GM12878 (cell line): Measurements from ENCODE around the gene TMEM50B. TPM values are rescaled to one million over a fixed set of nuclear protein-coding genes. Genes with fewer than 3 reads are reported as not detected.

Experiments
- ATAC-seq: fragments of 200-7000 bp; cut with Tn5 transposase; 3 replicates; pipeline ENCODE4 v1.9.1; 2020; ENCODE audit warnings: mild to moderate bottlenecking, moderate library complexity
- BruUV-seq: library from RNA; stranded (reverse); fragments of 400-500 nt; replicated peaks from 2 replicates; lab custom pipeline; 2021; lab: Mats Ljungman, UMichigan
- CTCF ChIA-PET: fragments of 300-600 bp; sonication (Branson Sonifier 250); formaldehyde crosslinking; extraction: SDS; loops from one replicate; lab custom pipeline; 2021; ENCODE audit warnings: inconsistent platforms; lab: Yijun Ruan, JAX
- POLR2A ChIA-PET: fragments of 350-600 bp; formaldehyde crosslinking; extraction: SDS; loops from one replicate; lab custom pipeline; 2021; ENCODE audit warnings: inconsistent platforms; lab: Charles Lee
- RAD21 ChIA-PET: fragments of 300-600 bp; sonication (Branson Sonifier 250); formaldehyde crosslinking; loops from one replicate; lab custom pipeline; 2023; ENCODE audit warnings: antibody characterized with exemption; ENCODE audit not compliant: unreplicated experiment; lab: Charles Lee
- SMC1A ChIA-PET: fragments of 300-600 bp; sonication (Branson Sonifier 250); formaldehyde crosslinking; loops from one replicate; lab custom pipeline; 2023; ENCODE audit not compliant: unreplicated experiment, uncharacterized antibody; lab: Charles Lee
- DNase-seq: peaks from one replicate; pipeline ENCODE4 v3.0.0-alpha.2; 2011; ENCODE audit warnings: low read depth, low spot score
- FAIRE-seq: peaks from 3 replicates; lab custom pipeline; 2011; peaks lifted over from hg19 to GRCh38; lab: Jason Lieb, UNC
- H2AFZ ChIP-seq: 2 replicates; pipeline ENCODE4 v1.6.0; 2011; ENCODE audit warnings: low read depth, low read length, control low read depth; ENCODE audit not compliant: control insufficient read depth
- H3K27ac ChIP-seq: 2 replicates; pipeline ENCODE4 v1.5.1; 2011; ENCODE audit warnings: control low read depth; ENCODE audit not compliant: control insufficient read depth, insufficient read depth
- H3K27me3 ChIP-seq, 2 experiments: replicated peaks in 1 of 2; 2 replicates each; pipeline versions ENCODE4 v1.6.0 to v1.6.1; 2011; ENCODE audit warnings: low read length in 1 of 2; ENCODE audit not compliant: control insufficient read depth in 2 of 2, insufficient read depth in 2 of 2
- H3K36me3 ChIP-seq, 2 experiments: 2 replicates each; pipeline ENCODE4 v1.5.1; 2011; ENCODE audit warnings: low read length in 1 of 2; ENCODE audit not compliant: control insufficient read depth in 2 of 2, insufficient read depth in 2 of 2
- H3K4me1 ChIP-seq: 2 replicates; pipeline ENCODE4 v1.6.1; 2011; ENCODE audit warnings: mild to moderate bottlenecking, low read length, moderate library complexity, mixed read lengths; ENCODE audit not compliant: control insufficient read depth, insufficient read depth
- H3K4me2 ChIP-seq: 2 replicates; pipeline ENCODE4 v1.6.0; 2011; ENCODE audit warnings: control low read depth; ENCODE audit not compliant: control insufficient read depth, insufficient read depth
- H3K4me3 ChIP-seq: fragments of 200-600 bp; sonication (generic); 2 replicates; pipeline ENCODE4 v1.5.1; 2016
- H3K79me2 ChIP-seq: 2 replicates; pipeline ENCODE4 v1.6.0; 2011; ENCODE audit warnings: low read length; ENCODE audit not compliant: control insufficient read depth, insufficient read depth
- H3K9ac ChIP-seq: 2 replicates; pipeline ENCODE4 v1.8.0; 2011; ENCODE audit warnings: low read length, control low read depth, mixed read lengths; ENCODE audit not compliant: control insufficient read depth, insufficient read depth
- H3K9me3 ChIP-seq: replicated peaks from 3 replicates; pipeline ENCODE4 v1.5.1; 2011; ENCODE audit warnings: mild to moderate bottlenecking, low read length; ENCODE audit not compliant: control insufficient read depth, insufficient read depth
- H4K20me1 ChIP-seq: 2 replicates; pipeline ENCODE4 v1.6.0; 2011; ENCODE audit not compliant: control insufficient read depth, insufficient read depth
- CBFB ChIP-seq: IDR thresholded peaks from 2 replicates; pipeline ENCODE4 v1.6.1; 2016; ENCODE audit warnings: antibody characterized with exemption, low read depth
- CHD2 ChIP-seq: IDR thresholded peaks from 2 replicates; pipeline ENCODE4 v1.6.1; 2011; ENCODE audit warnings: low read depth, low read length, improper control_type of control experiment, borderline replicate concordance
- EED ChIP-seq: sonication (generic); IDR thresholded peaks from 2 replicates; pipeline ENCODE4 v1.6.1; 2016; ENCODE audit warnings: antibody characterized with exemption, low read depth
- FOXK2 ChIP-seq: fragments of 450-650 bp; IDR thresholded peaks from 2 replicates; pipeline ENCODE4 v1.6.1; 2017; ENCODE audit warnings: mild to moderate bottlenecking, moderate library complexity
- GABPA ChIP-seq: IDR thresholded peaks from 2 replicates; pipeline ENCODE4 v1.6.1; 2014; ENCODE audit warnings: antibody characterized with exemption, low read depth, mild to moderate bottlenecking, inconsistent platforms
- IKZF1 ChIP-seq: fragments of 450-650 bp; conservative IDR thresholded peaks from 2 replicates; pipeline ENCODE4 v1.6.1; 2017; ENCODE audit warnings: antibody characterized with exemption, mild to moderate bottlenecking
- LARP7 ChIP-seq: fragments of 450-650 bp; IDR thresholded peaks from 2 replicates; pipeline ENCODE4 v1.6.1; 2017; ENCODE audit warnings: mild to moderate bottlenecking
- MEF2A ChIP-seq: IDR thresholded peaks from 2 replicates; pipeline ENCODE4 v1.6.1; 2011; ENCODE audit warnings: low read depth, mild to moderate bottlenecking, low read length, moderate library complexity; ENCODE audit not compliant: insufficient read depth
- NFIC ChIP-seq: IDR thresholded peaks from 2 replicates; pipeline ENCODE4 v1.6.1; 2012; ENCODE audit warnings: low read depth, mild to moderate bottlenecking, inconsistent platforms, low read length, moderate library complexity
- POLR2AphosphoS2 ChIP-seq: IDR thresholded peaks from 2 replicates; pipeline ENCODE4 v1.6.1; 2011; ENCODE audit warnings: low read depth, mild to moderate bottlenecking, low read length, improper control_type of control experiment, moderate library complexity
- RUNX3 ChIP-seq: IDR thresholded peaks from 2 replicates; pipeline ENCODE4 v1.6.1; 2012; ENCODE audit warnings: low read length, inconsistent platforms
- TBL1XR1 ChIP-seq: IDR thresholded peaks from 2 replicates; pipeline ENCODE4 v1.6.1; 2012; ENCODE audit warnings: low read depth, low read length, improper control_type of control experiment
- ZBED1 ChIP-seq: IDR thresholded peaks from 2 replicates; pipeline ENCODE4 v1.6.1; 2016; ENCODE audit warnings: borderline replicate concordance
- WGBS: methylation state at CpG from one replicate; pipeline ENCODE4 v1.1.6; 2016; ENCODE audit warnings: low lambda C conversion rate; ENCODE audit not compliant: insufficient replicate concordance, insufficient coverage; ENCODE audit errors: missing lambda C conversion rate; 5-methylcytosine and 5-hydroxymethylcytosine counted together
- in situ Hi-C: fragments of 300-500 bp; cut with MboI; formaldehyde crosslinking; loops from 9 replicates; pipeline ENCODE4 v1.14.3; 2018; ENCODE audit warnings: mixed read lengths
- intact Hi-C: fragments of 100-400 bp; cut with micrococcal nuclease; formaldehyde crosslinking; loops from one replicate; pipeline ENCODE4 v1.14.2; 2022; ENCODE audit not compliant: unreplicated experiment
- polyA plus RNA-seq, 11 experiments: library from polyadenylated mRNA; depleted of rRNA in 4 of 11; unstranded in 6 of 11; stranded (reverse) in 5 of 11; fragments of >200 nt; fragmentation: Nextera tagmentation in 4 of 11; fragmentation: Illumina TruSeq in 1 of 11; extraction: Ambion mirVana in 4 of 11; extraction: Trizol in 1 of 11; gene quantifications; 1 replicate in 1 of 11; 2 replicates in 10 of 11; pipeline versions ENCODE4 v1.2.1 to v1.2.3, GENCODE V29; 2011 to 2016; ENCODE audit warnings: inconsistent platforms in 2 of 11, missing spikeins in 2 of 11, low read depth in 1 of 11
- total RNA-seq, 4 experiments: library from RNA; depleted of rRNA in 3 of 4; stranded (reverse); fragments of >200 nt in 3 of 4; fragmentation: Illumina TruSeq in 1 of 4; extraction: Trizol in 1 of 4; gene quantifications; 2 replicates each; pipeline versions ENCODE4 v1.2.1 to v1.2.3, GENCODE V29; 2013 to 2021
- TF ChIP-seq, protein P1 (sequence below): IDR thresholded peaks from 2 replicates; pipeline ENCODE4 v1.6.1; 2012; ENCODE audit warnings: low read depth, low read length, improper control_type of control experiment
- TF ChIP-seq, protein P2 (sequence below): IDR thresholded peaks from 2 replicates; pipeline ENCODE4 v1.6.1; 2012; ENCODE audit warnings: low read depth, low read length, improper control_type of control experiment
- TF ChIP-seq, protein P3 (sequence below): fragments of 450-650 bp; IDR thresholded peaks from 2 replicates; pipeline ENCODE4 v1.6.1; 2016; ENCODE audit warnings: mild to moderate bottlenecking, moderate library complexity, borderline replicate concordance

Gene TMEM50B
- total and polyA plus RNA-seq, 10 of the 15 experiments (the other 5 are each of a cell fraction or from before 2014, with no cell fraction given), result 12.1 to 42.1 (median 18.2) TPM

DNA sequence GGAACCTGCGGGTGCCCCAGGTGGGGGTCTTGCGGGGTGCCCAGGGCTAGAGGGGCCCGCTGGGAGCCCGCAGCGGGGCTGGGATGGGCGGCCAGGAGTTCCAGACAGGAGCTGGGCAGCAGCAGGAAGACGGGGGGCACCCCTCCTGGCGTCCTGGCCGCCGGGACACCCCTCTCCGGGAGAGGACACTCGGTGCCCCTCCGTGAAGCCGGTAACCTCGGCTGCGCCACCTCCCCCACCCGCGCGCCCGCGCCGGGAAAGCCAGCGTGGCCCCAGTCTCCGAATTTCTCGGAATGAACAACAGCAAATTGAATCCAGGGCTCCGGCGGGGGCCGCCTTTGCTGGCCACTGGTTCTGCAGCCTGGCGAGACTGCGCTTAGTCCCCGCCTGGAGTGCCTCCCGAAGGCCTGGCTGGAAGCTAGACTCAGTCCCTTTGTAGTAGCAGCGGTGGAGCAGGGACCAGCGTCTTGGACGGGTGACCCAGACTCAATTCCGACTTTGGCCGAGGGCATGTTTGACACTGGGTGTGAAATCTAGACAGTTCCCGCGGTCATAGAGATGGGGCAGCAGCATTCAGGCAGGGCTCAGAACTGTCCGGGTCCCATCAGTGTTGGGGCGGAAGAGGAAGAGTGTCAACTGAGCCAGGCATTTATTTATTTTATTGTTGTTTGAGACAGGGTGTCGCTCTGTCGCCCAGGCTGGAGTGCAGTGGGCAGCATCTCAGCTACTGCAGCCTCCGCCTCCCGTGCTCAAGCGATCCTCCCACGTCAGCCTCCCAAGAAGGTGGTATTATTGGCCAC is 75.8 kb downstream of the TMEM50B start:
- Histone ChIP-seq H3K4me1 (peaks cover 15% of the 10 kb centered on the region), H4K20me1 (no peaks in the 10 kb centered on the region), H3K79me2 (peaks cover 56% of the 10 kb centered on the region), H3K36me3 (peaks cover 0 to 4% of the 10 kb centered on the region in 2 experiments; a peak in 1 of 4 replicates), H2AFZ (no peak overlapping the region; the same call in 1 of the 2 replicates), H3K27ac (peak overlapping the region; percentile 97), H3K9me3 (no peaks in the 10 kb centered on the region), H3K9ac (peak overlapping the region; percentile 93), H3K4me3 (peak overlapping the region; percentile 84), H3K4me2 (peak overlapping the region; percentile 80), H3K27me3 (no peaks in the 10 kb centered on the region)
- TSS peak; percentile 89 for BruUV-seq
- FAIRE-seq, result peak; percentile 7
- ChIA-PET POLR2A (interaction anchor here (0.6 to 5.9 kb wide), 10 partner anchors 7 to 143 kb away, joined by 4 to 48 read pairs (median 11); partner anchors contain the start of gene IFNAR1), RAD21 (interaction anchor here (0.6 to 7.6 kb wide), 13 partner anchors 10 to 195 kb away, joined by 3 to 69 read pairs (median 5); partner anchors contain the start of genes IFNAR1 and TMEM50B), SMC1A (interaction anchor here (0.8 to 6.1 kb wide), 12 partner anchors 9 to 207 kb away, joined by 3 to 72 read pairs (median 9); no protein-coding TSS in a partner anchor), CTCF (interaction anchor here (0.7 to 4.2 kb wide), 12 partner anchors 9 to 1578 kb away, joined by 3 to 31 read pairs (median 6); no protein-coding TSS in a partner anchor)
- WGBS, result under 1% methylated on average over 39 of the region's 47 CpGs
- intact Hi-C loops, result loop anchor here (2.0 to 10.0 kb wide), 3 partner anchors 31 to 141 kb away; partner anchors contain the start of genes GART and SON
- no peak for DNase-seq
- in situ Hi-C loops, result no loop called here
- ATAC-seq, result peak; percentile 60
- TF ChIP-seq CHD2 (no peak), GABPA (no peak), LARP7 (0 out of 2 replicates have a peak, but pooled peaks have one; percentile 25), MEF2A (no peak), TBL1XR1 (no peak; the same call in 1 of the 2 replicates), RUNX3 (no peak), EED (no peak), ZBED1 (no peak), NFIC (no peak), POLR2AphosphoS2 (0 out of 2 replicates have a peak, but pooled peaks have one; percentile 25), CBFB (no peak), FOXK2 (no peak), IKZF1 (peak; percentile 30)
- TF ChIP-seq, protein P1, sequence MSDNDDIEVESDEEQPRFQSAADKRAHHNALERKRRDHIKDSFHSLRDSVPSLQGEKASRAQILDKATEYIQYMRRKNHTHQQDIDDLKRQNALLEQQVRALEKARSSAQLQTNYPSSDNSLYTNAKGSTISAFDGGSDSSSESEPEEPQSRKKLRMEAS, result peak; percentile 37; the same call in 1 of the 2 replicates
- TF ChIP-seq, protein P2, sequence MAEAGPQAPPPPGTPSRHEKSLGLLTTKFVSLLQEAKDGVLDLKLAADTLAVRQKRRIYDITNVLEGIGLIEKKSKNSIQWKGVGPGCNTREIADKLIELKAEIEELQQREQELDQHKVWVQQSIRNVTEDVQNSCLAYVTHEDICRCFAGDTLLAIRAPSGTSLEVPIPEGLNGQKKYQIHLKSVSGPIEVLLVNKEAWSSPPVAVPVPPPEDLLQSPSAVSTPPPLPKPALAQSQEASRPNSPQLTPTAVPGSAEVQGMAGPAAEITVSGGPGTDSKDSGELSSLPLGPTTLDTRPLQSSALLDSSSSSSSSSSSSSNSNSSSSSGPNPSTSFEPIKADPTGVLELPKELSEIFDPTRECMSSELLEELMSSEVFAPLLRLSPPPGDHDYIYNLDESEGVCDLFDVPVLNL, result no peak
- TF ChIP-seq, protein P3, sequence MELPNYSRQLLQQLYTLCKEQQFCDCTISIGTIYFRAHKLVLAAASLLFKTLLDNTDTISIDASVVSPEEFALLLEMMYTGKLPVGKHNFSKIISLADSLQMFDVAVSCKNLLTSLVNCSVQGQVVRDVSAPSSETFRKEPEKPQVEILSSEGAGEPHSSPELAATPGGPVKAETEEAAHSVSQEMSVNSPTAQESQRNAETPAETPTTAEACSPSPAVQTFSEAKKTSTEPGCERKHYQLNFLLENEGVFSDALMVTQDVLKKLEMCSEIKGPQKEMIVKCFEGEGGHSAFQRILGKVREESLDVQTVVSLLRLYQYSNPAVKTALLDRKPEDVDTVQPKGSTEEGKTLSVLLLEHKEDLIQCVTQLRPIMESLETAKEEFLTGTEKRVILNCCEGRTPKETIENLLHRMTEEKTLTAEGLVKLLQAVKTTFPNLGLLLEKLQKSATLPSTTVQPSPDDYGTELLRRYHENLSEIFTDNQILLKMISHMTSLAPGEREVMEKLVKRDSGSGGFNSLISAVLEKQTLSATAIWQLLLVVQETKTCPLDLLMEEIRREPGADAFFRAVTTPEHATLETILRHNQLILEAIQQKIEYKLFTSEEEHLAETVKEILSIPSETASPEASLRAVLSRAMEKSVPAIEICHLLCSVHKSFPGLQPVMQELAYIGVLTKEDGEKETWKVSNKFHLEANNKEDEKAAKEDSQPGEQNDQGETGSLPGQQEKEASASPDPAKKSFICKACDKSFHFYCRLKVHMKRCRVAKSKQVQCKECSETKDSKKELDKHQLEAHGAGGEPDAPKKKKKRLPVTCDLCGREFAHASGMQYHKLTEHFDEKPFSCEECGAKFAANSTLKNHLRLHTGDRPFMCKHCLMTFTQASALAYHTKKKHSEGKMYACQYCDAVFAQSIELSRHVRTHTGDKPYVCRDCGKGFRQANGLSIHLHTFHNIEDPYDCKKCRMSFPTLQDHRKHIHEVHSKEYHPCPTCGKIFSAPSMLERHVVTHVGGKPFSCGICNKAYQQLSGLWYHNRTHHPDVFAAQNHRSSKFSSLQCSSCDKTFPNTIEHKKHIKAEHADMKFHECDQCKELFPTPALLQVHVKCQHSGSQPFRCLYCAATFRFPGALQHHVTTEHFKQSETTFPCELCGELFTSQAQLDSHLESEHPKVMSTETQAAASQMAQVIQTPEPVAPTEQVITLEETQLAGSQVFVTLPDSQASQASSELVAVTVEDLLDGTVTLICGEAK, result peak; percentile 13; the same call in 1 of the 2 replicates
